Activated naive CD4-positive, alpha-beta T cell treated with anti-CD3 and anti-CD28 coated beads, Interleukin-2, amount 10 ng/mL, durations not matched to agents 7 days and 5 days (primary cell): ENCODE measurements around the gene RASSF6.
A peak's percentile ranks its signal among the peaks of the same experiment; 100 is the strongest.
"Not testable (repeated sequence)": the region's sequence is repeated elsewhere in the genome, so short reads cannot be mapped to it uniquely, and the experiment has no call there.

Experiments used
- CTCF ChIA-PET: fragments of 350-600 bp; sonication (Branson Sonifier 250); formaldehyde crosslinking; loops from one replicate; lab custom pipeline; 2021; ENCODE audit warnings: antibody characterized with exemption; lab: Charles Lee
- DNase-seq: peaks from one replicate; pipeline ENCODE4 v3.0.0-alpha.2; 2020
- H3K27ac Mint-ChIP-seq: one replicate; pipeline ENCODE4 v1.8.0; 2021; ENCODE audit warnings: mild to moderate bottlenecking, moderate library complexity, mixed read lengths
- H3K27me3 Mint-ChIP-seq: one replicate; pipeline ENCODE4 v1.8.0; 2021; ENCODE audit warnings: mild to moderate bottlenecking, mixed read lengths
- H3K36me3 Mint-ChIP-seq: one replicate; pipeline ENCODE4 v1.8.0; 2021; ENCODE audit warnings: mixed read lengths
- H3K4me1 Mint-ChIP-seq: one replicate; pipeline ENCODE4 v1.8.0; 2021; ENCODE audit warnings: mixed read lengths
- H3K4me3 Mint-ChIP-seq: one replicate; pipeline ENCODE4 v1.8.0; 2021; ENCODE audit warnings: mild to moderate bottlenecking, moderate library complexity, mixed read lengths
- H3K9me3 Mint-ChIP-seq: one replicate; pipeline ENCODE4 v1.8.0; 2021; ENCODE audit warnings: mixed read lengths

The RASSF6 gene

GRCh38 chr4:73583666-73584065, 36.6 kb downstream of the RASSF6 start:
- H3K27me3 Mint-ChIP-seq, result no peaks in the 10 kb centered on the region
- CTCF ChIA-PET, result no interaction called here
- H3K36me3 Mint-ChIP-seq, result no peaks in the 10 kb centered on the region

GRCh38 chr4:73577371-73577770, 42.9 kb downstream of the RASSF6 start:
- DNase-seq, result no peak
- no peaks in the 10 kb centered on the region for H3K4me1 Mint-ChIP-seq
- CTCF ChIA-PET, result no interaction called here
- peaks cover 4% of the 10 kb centered on the region for H3K27me3 Mint-ChIP-seq
- no peak overlapping the region for H3K27ac Mint-ChIP-seq
- no peak overlapping the region for H3K4me3 Mint-ChIP-seq
- H3K36me3 Mint-ChIP-seq, result no peaks in the 10 kb centered on the region
- H3K9me3 Mint-ChIP-seq, result no peaks in the 10 kb centered on the region

More at GRCh38 chr4:73583666-73584065, 36.6 kb downstream of the RASSF6 start:
- Mint-ChIP-seq H3K4me3 (no peak overlapping the region), H3K9me3 (no peaks in the 10 kb centered on the region), H3K4me1 (no peaks in the 10 kb centered on the region), H3K27ac (no peak overlapping the region)
- DNase-seq, result no peak

GRCh38 chr4:73576381-73576780, 43.9 kb downstream of the RASSF6 start:
- no peaks in the 10 kb centered on the region for H3K9me3 Mint-ChIP-seq
- no peak overlapping the region for H3K27ac Mint-ChIP-seq
- CTCF ChIA-PET, result no interaction called here
- no peaks in the 10 kb centered on the region for H3K4me1 Mint-ChIP-seq
- H3K27me3 Mint-ChIP-seq, result peaks cover 4% of the 10 kb centered on the region
- H3K4me3 Mint-ChIP-seq, result no peak overlapping the region
- DNase-seq, result no peak
- no peaks in the 10 kb centered on the region for H3K36me3 Mint-ChIP-seq

GRCh38 chr4:73575660-73576059, 44.6 kb downstream of the RASSF6 start:
- no peak overlapping the region for H3K4me3 Mint-ChIP-seq
- no peaks in the 10 kb centered on the region for H3K36me3 Mint-ChIP-seq
- H3K9me3 Mint-ChIP-seq, result no peaks in the 10 kb centered on the region
- H3K4me1 Mint-ChIP-seq, result no peaks in the 10 kb centered on the region
- H3K27ac Mint-ChIP-seq, result no peak overlapping the region
- no peak for DNase-seq
- CTCF ChIA-PET, result no interaction called here
- peaks cover 4% of the 10 kb centered on the region for H3K27me3 Mint-ChIP-seq

GRCh38 chr4:73573794-73574528, 46.3 kb downstream of the RASSF6 start:
- no peak overlapping the region for H3K27ac Mint-ChIP-seq
- CTCF ChIA-PET, result interaction anchor here (0.6 to 1.4 kb wide), 4 partner anchors 39 to 559 kb away, joined by 3 to 9 read pairs (median 4); no protein-coding TSS in a partner anchor
- peak; percentile 45 for DNase-seq

GRCh38 chr4:73550865-73551264, 69.4 kb downstream of the RASSF6 start:
- DNase-seq, H3K4me3 Mint-ChIP-seq, H3K4me1 Mint-ChIP-seq, H3K27me3 Mint-ChIP-seq, H3K27ac Mint-ChIP-seq, CTCF ChIA-PET, H3K9me3 Mint-ChIP-seq, H3K36me3 Mint-ChIP-seq: not testable (repeated sequence)

More at GRCh38 chr4:73573794-73574528, 46.3 kb downstream of the RASSF6 start:
- Mint-ChIP-seq H3K4me1 (no peaks in the 10 kb centered on the region), H3K9me3 (no peaks in the 10 kb centered on the region), H3K27me3 (peaks cover 4% of the 10 kb centered on the region), H3K4me3 (no peak overlapping the region), H3K36me3 (no peaks in the 10 kb centered on the region)

- H3K4me1 Mint-ChIP-seq, result no peaks in the 10 kb centered on the region
- no peaks in the 10 kb centered on the region for H3K9me3 Mint-ChIP-seq
- no peak overlapping the region for H3K4me3 Mint-ChIP-seq
- no peak overlapping the region for H3K27ac Mint-ChIP-seq
- no peaks in the 10 kb centered on the region for H3K36me3 Mint-ChIP-seq
- DNase-seq, result no peak
- CTCF ChIA-PET, result no interaction called here
- no peaks in the 10 kb centered on the region for H3K27me3 Mint-ChIP-seq
Observed at GRCh38 chr4:73544620-73545019, 75.6 kb downstream of the RASSF6 start.

DNA sequence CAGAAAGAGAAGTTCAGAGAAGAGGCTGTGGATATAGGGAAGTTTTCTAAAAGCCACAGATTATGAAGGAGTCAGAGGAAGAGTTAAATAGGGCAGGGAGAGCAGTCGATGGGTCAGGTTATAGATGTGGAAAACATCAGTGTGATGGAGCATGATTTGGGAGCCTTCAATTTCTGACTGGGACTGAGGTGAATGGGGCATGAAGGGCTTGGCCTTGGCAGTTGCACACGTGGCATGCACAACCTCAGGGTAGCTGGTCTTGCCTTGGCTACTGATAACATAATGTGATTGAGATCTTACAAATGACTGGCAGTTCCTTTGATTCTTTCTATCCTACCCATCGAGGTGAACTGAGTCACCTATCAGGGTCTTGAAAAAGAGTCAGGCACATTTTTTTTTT, 79.0 kb downstream of the RASSF6 start:
- no peak overlapping the region for H3K4me3 Mint-ChIP-seq
- H3K27me3 Mint-ChIP-seq, result no peaks in the 10 kb centered on the region
- no peaks in the 10 kb centered on the region for H3K4me1 Mint-ChIP-seq
- CTCF ChIA-PET, result no interaction called here
- no peak overlapping the region for H3K27ac Mint-ChIP-seq
- no peaks in the 10 kb centered on the region for H3K36me3 Mint-ChIP-seq
- no peaks in the 10 kb centered on the region for H3K9me3 Mint-ChIP-seq
- no peak for DNase-seq

DNA sequence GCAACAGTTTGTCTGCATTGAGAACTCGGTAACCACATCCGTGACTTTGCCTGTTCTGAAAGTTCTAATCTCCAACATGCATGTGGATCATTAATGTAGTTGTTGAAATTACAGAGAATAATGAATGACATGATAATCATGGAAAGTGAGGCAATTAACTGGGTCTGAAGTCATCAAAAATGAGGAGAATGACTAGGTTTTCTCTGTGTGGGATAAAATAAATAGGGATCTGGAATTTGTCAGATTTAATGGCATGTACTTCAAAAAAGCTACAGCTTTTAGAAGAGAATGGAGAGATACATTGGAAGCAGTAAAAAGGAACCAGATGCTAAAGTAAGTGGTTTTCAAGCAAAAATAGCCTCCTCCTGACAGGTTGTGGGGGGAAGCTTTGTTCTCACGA, 79.4 kb downstream of the RASSF6 start:
- H3K9me3 Mint-ChIP-seq, result no peaks in the 10 kb centered on the region
- no peaks in the 10 kb centered on the region for H3K36me3 Mint-ChIP-seq
- CTCF ChIA-PET, result no interaction called here
- no peaks in the 10 kb centered on the region for H3K4me1 Mint-ChIP-seq
- no peak overlapping the region for H3K4me3 Mint-ChIP-seq
- DNase-seq, result no peak
- H3K27me3 Mint-ChIP-seq, result no peaks in the 10 kb centered on the region
- H3K27ac Mint-ChIP-seq, result no peak overlapping the region

DNA sequence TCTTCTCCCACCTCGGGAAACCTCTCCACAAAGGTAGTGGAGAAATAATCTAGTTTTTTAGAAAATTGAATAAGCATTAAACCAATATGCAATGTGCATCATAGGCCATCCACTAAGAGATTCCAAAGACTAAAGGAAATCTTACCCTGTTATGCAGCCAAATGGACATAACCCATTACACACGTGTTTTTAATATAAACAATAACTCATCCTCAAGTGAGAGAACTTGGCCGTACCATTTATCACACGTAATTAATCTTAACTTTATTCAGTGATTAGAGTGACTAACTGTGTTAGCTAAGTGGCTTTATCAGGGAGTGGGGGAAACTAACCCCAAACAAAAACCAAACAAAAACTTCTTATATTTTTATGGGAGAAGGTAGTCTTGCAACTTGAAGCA, 80.8 kb downstream of the RASSF6 start:
- Mint-ChIP-seq H3K27ac (no peak overlapping the region), H3K4me3 (no peak overlapping the region), H3K4me1 (no peaks in the 10 kb centered on the region), H3K27me3 (no peaks in the 10 kb centered on the region), H3K36me3 (no peaks in the 10 kb centered on the region), H3K9me3 (no peaks in the 10 kb centered on the region)
- CTCF ChIA-PET, result no interaction called here
- no peak for DNase-seq

DNA sequence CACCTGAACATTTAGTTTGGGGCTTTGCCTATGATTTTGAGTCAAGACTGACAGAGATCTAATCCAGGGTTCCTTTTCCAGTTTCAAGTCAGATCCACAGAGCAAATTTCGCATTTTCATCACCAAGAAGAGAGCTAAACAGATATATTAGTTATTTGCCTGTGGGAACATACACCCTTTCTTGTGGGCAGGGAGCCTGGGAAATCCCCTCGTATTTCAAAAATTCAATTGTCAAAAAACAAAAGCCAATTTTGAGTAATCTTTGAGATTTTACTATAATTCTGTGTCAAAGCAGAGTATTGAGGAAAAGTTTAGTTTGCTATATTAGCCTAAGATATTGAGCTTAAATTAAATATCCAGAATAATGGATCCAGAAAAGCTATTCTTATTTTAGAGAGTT, 82.1 kb downstream of the RASSF6 start:
- H3K4me1 Mint-ChIP-seq, result no peaks in the 10 kb centered on the region
- H3K27me3 Mint-ChIP-seq, result no peaks in the 10 kb centered on the region
- CTCF ChIA-PET, result no interaction called here
- no peaks in the 10 kb centered on the region for H3K36me3 Mint-ChIP-seq
- no peak overlapping the region for H3K4me3 Mint-ChIP-seq
- no peak for DNase-seq
- H3K9me3 Mint-ChIP-seq, result no peaks in the 10 kb centered on the region
- no peak overlapping the region for H3K27ac Mint-ChIP-seq

DNA sequence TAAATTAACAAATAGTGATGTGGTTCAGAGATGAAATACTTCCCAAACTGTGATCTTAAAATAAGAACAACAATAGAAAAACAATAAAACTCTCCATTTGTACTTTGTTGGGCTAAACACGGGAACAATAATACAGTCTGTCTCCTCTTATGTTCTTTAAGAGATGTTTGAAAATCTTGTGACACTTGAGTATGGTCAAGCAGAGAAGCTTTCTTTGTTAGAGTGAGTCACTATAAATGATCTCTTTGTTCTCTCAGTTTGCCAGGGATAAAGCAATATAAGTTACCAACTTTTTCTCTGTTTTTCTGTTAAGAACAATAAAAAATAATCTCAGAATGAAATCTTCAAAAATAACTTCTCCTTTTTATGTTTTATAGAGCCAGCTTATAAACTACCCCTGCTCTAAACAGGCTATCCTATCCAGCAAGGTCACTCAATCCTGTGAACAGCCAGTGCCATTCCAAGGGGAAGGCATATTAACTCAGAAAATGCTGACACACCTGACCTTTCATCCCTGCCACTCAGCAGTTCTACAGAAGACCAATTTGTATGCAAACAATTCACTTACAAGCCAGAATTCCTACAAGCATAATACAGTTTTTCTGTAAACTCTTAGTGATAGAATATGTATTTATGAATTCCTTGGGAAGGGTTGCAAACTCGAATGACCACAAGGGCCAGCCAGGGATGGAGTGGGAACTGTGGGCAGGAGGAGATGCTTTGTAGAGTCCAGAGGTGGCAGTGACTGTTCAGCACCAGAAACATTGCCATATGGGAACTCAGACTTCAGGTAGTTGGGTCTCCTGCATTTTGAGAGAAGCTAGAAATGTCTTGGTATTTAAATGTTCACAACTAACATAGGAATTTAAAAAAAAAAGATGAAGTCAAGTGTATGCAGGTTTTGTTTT, 86.5 kb downstream of the RASSF6 start:
- Mint-ChIP-seq H3K36me3 (no peaks in the 10 kb centered on the region), H3K27ac (no peak overlapping the region), H3K9me3 (no peaks in the 10 kb centered on the region), H3K27me3 (no peaks in the 10 kb centered on the region), H3K4me1 (no peaks in the 10 kb centered on the region), H3K4me3 (no peak overlapping the region)
- no peak for DNase-seq
- CTCF ChIA-PET, result no interaction called here

DNA sequence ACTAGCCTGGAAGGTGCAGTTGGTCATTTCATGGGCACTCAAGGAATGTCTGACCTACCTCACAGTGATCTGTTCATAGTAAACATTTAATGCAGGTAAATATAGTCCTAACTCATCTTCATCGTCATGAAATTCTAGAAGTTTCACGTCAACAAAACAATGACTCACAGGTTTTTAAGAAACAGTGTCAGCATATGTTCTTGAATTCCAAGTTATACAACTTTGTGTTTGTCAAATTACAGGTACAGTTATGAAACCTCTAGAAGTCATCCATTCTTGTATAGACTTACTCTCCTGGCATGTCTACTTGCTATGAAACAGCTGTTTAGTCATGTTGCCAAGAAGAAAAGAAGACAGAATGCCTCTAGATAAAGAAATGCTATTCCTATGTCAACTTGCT, 92.1 kb downstream of the RASSF6 start:
- Mint-ChIP-seq H3K36me3 (no peaks in the 10 kb centered on the region), H3K4me3 (no peak overlapping the region), H3K9me3 (no peaks in the 10 kb centered on the region), H3K27ac (no peak overlapping the region), H3K27me3 (no peaks in the 10 kb centered on the region), H3K4me1 (no peaks in the 10 kb centered on the region)
- DNase-seq, result no peak
- CTCF ChIA-PET, result no interaction called here

GRCh38 chr4:73527196-73527595, 93.0 kb downstream of the RASSF6 start:
- no peak overlapping the region for H3K4me3 Mint-ChIP-seq
- no peak overlapping the region for H3K27ac Mint-ChIP-seq
- H3K27me3 Mint-ChIP-seq, result no peaks in the 10 kb centered on the region
- no peaks in the 10 kb centered on the region for H3K36me3 Mint-ChIP-seq
- CTCF ChIA-PET, result interaction anchor here (0.5 kb wide), 1 partner anchor 470 kb away, joined by 3 read pairs; no protein-coding TSS in a partner anchor
- no peaks in the 10 kb centered on the region for H3K9me3 Mint-ChIP-seq
- H3K4me1 Mint-ChIP-seq, result no peaks in the 10 kb centered on the region
- no peak for DNase-seq

DNA sequence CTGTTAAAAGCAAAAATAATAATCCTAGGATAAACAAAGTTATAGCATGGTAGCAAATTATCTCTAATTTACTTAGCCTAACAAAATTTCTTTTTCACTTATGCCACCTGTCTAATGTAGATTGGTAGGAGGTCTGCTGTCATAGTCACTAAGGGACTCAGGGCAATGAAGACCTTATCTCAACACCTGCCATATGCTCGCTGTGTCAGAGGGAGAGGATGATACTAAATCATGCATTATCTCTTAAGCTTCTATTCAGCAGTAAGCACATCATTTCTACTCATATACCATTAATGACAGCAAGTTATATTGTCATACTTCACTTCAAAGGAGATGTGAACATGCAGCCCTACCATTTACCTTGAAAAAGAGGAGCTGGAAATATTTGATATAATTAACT, 94.6 kb downstream of the RASSF6 start:
- CTCF ChIA-PET, result no interaction called here
- no peak overlapping the region for H3K27ac Mint-ChIP-seq
- H3K9me3 Mint-ChIP-seq, result no peaks in the 10 kb centered on the region
- H3K36me3 Mint-ChIP-seq, result no peaks in the 10 kb centered on the region
- H3K27me3 Mint-ChIP-seq, result no peaks in the 10 kb centered on the region
- DNase-seq, result no peak
- H3K4me3 Mint-ChIP-seq, result no peak overlapping the region
- H3K4me1 Mint-ChIP-seq, result no peaks in the 10 kb centered on the region
